Neural crest cell (in vitro differentiated cells): ENCODE results near the gene ECI1. TPM values are rescaled to one million over a fixed set of nuclear protein-coding genes. Genes with fewer than 3 reads are reported as not detected.
"Not testable (repeated sequence)": the region's sequence is repeated elsewhere in the genome, so short reads cannot be mapped to it uniquely, and the experiment has no call there.

Source experiments
- DNase-seq: peaks from one replicate; pipeline ENCODE4 v3.0.0; 2021; ENCODE audit warnings: low read depth, mixed read lengths, low spot score
- H3K27ac Mint-ChIP-seq: one replicate; pipeline ENCODE4 v1.8.0; 2021; ENCODE audit warnings: mild to moderate bottlenecking, mixed read lengths; ENCODE audit not compliant: unreplicated experiment
- H3K27me3 Mint-ChIP-seq: 2 replicates; pipeline ENCODE4 v1.8.0; 2021; ENCODE audit warnings: low read depth, mild to moderate bottlenecking, mixed read lengths
- H3K36me3 Mint-ChIP-seq: 2 replicates; pipeline ENCODE4 v1.8.0; 2021; ENCODE audit warnings: low read depth, mild to moderate bottlenecking, mixed read lengths
- H3K4me1 Mint-ChIP-seq: 2 replicates; pipeline ENCODE4 v1.8.0; 2021; ENCODE audit warnings: mixed read lengths
- H3K4me3 Mint-ChIP-seq: one replicate; pipeline ENCODE4 v1.8.0; 2021; ENCODE audit warnings: mild to moderate bottlenecking, mixed read lengths
- H3K9me3 Mint-ChIP-seq: 2 replicates; pipeline ENCODE4 v1.8.0; 2021; ENCODE audit warnings: mixed read lengths
- total RNA-seq: library from RNA; stranded (reverse); gene quantifications from 2 replicates; pipeline ENCODE4 v1.2.1, GENCODE V29; 2021
- TF ChIP-seq, protein P1 (sequence below): fragments of 200-600 bp; sonication (generic); conservative IDR thresholded peaks from 2 replicates; pipeline ENCODE4 v1.5.0; 2021; ENCODE audit warnings: antibody characterized with exemption, mild to moderate bottlenecking

The ECI1 gene
- total RNA-seq, 1 donor from 2014 or later = 79.2 TPM

DNA sequence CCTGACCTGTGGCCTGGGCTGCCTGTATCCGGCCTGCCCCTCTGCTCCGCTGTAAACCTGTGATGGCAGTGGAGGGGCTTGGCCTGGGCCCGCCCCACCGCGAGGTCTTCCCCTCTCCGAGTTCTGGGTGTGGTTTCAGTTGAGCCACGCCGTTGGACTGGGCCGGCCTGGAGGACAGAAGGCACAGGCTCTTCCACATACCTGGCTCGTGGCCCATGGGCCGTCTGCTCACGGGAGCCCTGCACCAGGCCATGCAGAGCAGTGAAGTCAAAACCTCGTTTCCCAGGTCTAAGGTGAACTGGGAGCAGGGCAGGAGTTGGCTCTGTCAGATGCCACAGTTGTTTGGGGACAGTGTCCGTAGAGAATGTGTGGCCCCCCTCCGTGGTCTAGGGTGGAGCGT, 22.1 kb upstream of the ECI1 start:
- peak overlapping the region; percentile 49 for H3K4me3 Mint-ChIP-seq
- H3K27ac Mint-ChIP-seq = no peak overlapping the region
- no peaks in the 10 kb centered on the region for H3K36me3 Mint-ChIP-seq
- peaks cover 8% of the 10 kb centered on the region for H3K4me1 Mint-ChIP-seq
- no peak for DNase-seq
- H3K9me3 Mint-ChIP-seq = no peaks in the 10 kb centered on the region
- TF ChIP-seq, protein P1, sequence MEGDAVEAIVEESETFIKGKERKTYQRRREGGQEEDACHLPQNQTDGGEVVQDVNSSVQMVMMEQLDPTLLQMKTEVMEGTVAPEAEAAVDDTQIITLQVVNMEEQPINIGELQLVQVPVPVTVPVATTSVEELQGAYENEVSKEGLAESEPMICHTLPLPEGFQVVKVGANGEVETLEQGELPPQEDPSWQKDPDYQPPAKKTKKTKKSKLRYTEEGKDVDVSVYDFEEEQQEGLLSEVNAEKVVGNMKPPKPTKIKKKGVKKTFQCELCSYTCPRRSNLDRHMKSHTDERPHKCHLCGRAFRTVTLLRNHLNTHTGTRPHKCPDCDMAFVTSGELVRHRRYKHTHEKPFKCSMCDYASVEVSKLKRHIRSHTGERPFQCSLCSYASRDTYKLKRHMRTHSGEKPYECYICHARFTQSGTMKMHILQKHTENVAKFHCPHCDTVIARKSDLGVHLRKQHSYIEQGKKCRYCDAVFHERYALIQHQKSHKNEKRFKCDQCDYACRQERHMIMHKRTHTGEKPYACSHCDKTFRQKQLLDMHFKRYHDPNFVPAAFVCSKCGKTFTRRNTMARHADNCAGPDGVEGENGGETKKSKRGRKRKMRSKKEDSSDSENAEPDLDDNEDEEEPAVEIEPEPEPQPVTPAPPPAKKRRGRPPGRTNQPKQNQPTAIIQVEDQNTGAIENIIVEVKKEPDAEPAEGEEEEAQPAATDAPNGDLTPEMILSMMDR = no peak
- H3K27me3 Mint-ChIP-seq = no peaks in the 10 kb centered on the region

DNA sequence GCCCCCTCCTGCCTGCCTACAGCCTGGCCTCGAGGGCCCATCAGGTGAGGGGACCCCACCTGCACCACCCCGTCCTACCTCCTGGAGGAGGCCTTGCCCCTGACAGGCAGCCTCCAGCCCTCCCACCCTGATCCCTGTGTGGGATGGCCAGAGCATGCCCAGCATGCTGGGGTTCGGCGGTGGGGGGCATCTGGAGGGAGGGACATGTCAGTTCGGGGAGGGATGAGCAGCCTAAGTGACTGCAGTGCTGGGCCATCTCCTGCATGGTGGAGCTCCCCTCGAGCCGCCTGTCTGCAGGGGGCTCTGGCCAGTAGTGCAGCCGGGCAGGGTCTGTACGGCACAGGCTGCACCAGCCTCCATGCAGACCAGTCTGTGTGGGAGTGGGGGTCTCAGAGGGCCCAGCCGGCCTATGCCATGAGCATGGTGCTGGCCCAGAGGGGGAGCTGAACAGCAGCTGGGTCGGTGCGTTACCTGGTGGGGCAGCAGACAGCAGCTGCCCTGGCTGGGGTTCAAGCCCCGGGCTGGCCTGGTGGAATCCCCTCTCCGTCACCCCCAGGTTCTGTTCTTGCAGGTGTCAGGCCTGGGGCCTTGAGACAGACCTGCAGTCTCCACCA, 20.6 kb upstream of the ECI1 start:
- Mint-ChIP-seq H3K27me3 (no peaks in the 10 kb centered on the region), H3K27ac (no peak overlapping the region), H3K4me3 (no peak overlapping the region), H3K36me3 (no peaks in the 10 kb centered on the region), H3K9me3 (no peaks in the 10 kb centered on the region), H3K4me1 (peaks cover 9% of the 10 kb centered on the region)
- DNase-seq = no peak
- TF ChIP-seq, protein P1 = no peak

DNA sequence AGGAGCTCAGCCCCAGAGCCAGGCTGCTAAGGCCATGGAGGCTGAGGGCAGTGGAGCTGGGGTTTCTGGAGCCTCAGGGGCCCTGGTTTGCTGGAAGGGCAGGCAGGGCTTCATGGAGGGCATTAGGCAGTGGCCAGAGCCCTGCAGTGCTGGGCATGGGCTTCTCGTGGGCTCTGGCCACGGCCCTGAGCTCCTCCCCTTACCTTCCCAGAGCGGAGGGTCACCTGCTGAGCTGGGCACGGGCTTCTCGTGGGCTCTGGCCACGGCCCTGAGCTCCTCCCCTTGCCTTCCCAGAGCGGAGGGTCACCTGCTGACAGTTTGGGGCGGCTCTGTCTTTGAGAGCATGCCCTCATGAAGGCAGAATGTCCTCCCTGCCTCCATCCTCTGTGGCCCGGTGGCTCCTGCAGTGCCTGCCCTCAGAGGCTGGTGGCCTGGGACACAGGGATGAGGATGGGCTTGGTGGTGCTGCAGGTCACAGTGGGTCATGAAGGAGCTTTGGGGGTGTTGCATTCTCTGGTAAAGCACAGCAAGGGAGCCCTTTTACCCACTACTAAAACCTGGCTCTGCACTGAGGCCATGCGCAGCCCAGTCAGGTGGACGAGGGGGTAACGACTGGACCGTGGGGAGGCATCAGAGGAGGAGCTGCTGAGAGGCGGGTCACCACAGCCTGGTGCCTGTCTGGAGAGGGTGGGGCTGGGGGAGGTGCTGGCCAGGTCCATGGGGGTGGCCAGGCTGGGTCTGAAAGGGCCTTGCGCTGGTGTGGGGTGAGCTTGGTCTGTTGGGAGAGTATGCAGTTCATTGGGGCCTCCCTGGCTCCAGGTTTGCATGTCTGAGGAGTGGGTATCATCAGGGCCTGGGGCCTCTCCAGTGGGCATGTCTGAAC, 19.4 kb upstream of the ECI1 start:
- no peaks in the 10 kb centered on the region for H3K9me3 Mint-ChIP-seq
- no peak overlapping the region for H3K27ac Mint-ChIP-seq
- no peak for DNase-seq
- peaks cover 20% of the 10 kb centered on the region for H3K4me1 Mint-ChIP-seq
- H3K36me3 Mint-ChIP-seq = no peaks in the 10 kb centered on the region
- TF ChIP-seq, protein P1 = no peak
- H3K4me3 Mint-ChIP-seq = peak overlapping the region; percentile 98
- no peaks in the 10 kb centered on the region for H3K27me3 Mint-ChIP-seq

DNA sequence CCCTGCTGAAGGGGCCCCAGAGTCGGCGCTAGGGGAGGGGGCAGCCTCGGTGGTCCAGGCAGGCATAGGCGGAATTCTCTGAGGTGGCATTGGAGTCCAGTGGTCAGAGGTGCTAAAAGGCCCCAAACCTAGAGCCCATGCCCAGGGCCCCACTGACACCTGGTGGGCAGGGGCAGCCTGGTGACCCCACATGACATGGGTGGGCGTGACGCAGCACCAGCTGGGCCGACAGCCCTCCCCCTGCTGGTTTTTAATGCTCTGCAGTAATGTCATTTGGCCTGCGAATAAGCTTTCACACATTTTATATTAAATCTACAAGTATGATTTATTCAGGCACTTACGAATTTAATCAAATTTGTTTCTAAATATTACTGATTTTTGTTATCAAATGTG, 18.7 kb upstream of the ECI1 start:
- Mint-ChIP-seq H3K4me1 (peaks cover 24% of the 10 kb centered on the region), H3K36me3 (peaks cover under 1% of the 10 kb centered on the region), H3K27ac (no peak overlapping the region), H3K4me3 (peak overlapping the region; percentile 98), H3K27me3 (no peaks in the 10 kb centered on the region), H3K9me3 (no peaks in the 10 kb centered on the region)
- TF ChIP-seq, protein P1 = no peak
- DNase-seq = no peak

DNA sequence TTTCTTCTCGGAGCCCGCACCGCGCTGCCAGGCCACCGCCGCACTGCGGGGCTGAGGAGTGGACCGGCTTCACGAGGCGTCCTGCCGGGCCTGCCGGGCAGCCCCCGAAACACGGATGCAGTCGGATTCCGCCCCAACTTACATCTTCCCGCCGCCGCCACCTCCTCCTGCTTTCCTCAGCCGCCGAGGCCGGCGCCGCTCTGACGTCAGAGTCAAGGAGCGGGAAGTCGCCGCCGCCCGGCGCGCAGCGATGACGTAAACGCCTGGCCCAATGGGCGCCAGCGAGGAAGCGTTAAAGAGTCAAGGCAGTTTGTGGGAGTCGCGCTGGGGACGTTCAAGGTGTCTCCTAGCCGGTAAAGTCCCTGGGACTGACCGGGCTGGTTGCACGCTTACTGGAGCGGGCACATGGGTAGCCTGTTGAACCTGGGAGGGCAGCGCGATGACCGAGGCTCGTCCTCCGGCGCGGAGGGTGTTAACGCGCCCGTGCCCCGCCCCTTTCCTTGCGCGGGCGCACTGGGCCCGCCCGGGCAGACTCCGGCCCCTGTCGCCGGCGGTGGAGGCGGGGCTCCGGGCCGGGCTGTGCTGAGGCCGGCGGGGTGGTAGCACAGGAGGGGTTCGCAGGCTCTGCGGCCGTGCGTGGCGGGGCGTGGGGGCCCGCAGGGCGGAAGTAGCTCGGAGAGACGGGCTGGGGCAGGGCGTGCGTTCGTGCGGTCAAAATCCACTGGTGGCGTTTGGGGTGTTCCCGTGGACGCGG, 16.7 kb upstream of the ECI1 start, which contains the start of gene RNPS1:
RNPS1 (minus strand) TSS at position 214 of the 754 bp plus-strand sequence. CDS start 3,483 bp downstream, outside the sequence.
- H3K9me3 Mint-ChIP-seq = no peaks in the 10 kb centered on the region
- H3K36me3 Mint-ChIP-seq = peaks cover 5% of the 10 kb centered on the region
- H3K27me3 Mint-ChIP-seq = no peaks in the 10 kb centered on the region
- TF ChIP-seq, protein P1 = no peak
- DNase-seq = peak; percentile 93
- H3K4me3 Mint-ChIP-seq = peak within 1 kb of the TSS; percentile 98
- H3K27ac Mint-ChIP-seq = peak within 1 kb of the TSS; percentile 100
- H3K4me1 Mint-ChIP-seq = peaks cover 32% of the 10 kb centered on the region

DNA sequence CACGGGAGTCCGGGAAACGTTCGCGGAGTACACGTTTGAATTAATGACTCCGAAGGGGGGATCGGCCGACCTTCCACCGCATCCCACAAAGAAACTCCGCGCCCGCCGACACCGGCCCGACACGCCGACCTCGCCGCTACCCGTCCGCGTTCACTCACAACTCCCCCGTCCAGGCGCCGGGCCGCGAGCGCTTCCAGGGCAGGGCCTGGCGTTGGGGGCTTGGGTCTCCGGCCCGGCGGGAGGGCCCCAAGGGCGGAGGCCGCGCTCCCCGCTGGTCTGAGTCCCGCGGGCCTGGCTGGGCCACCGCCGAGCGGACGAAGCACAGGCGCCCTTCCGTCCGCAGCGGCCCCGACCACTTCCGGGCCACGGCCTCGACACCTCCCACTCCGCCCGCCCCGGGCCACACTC, 16.1 kb upstream of the ECI1 start:
- H3K9me3 Mint-ChIP-seq, H3K36me3 Mint-ChIP-seq, DNase-seq, H3K27me3 Mint-ChIP-seq: not testable (repeated sequence)
- peak overlapping the region; percentile 98 for H3K4me3 Mint-ChIP-seq
- peak overlapping the region; percentile 100 for H3K27ac Mint-ChIP-seq
- H3K4me1 Mint-ChIP-seq = peaks cover 32% of the 10 kb centered on the region

DNA sequence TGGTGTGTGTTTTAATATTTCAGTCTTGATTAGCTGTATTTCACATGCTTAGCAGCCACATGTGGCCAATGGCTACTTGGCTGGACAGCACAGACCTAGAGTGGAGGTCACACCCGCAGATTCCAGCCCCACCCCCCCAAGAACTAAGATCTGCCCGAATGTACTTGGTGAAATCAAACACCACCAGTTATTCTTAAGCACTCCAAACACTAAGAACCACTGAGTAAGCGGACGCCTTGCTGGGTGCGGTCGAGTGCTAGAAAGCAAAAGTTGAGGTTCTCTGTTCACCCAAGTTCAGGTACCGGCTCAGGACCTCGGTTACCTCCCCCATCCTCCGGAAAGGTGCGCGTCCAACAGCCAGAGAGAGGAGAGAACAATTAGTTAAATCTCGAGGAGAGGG, 15.5 kb upstream of the ECI1 start:
- Mint-ChIP-seq H3K4me3 (peak overlapping the region; percentile 93), H3K4me1 (peaks cover 32% of the 10 kb centered on the region), H3K27ac (peak overlapping the region; percentile 89), H3K36me3 (peaks cover 15% of the 10 kb centered on the region)
- H3K9me3 Mint-ChIP-seq, H3K27me3 Mint-ChIP-seq, DNase-seq: not testable (repeated sequence)

DNA sequence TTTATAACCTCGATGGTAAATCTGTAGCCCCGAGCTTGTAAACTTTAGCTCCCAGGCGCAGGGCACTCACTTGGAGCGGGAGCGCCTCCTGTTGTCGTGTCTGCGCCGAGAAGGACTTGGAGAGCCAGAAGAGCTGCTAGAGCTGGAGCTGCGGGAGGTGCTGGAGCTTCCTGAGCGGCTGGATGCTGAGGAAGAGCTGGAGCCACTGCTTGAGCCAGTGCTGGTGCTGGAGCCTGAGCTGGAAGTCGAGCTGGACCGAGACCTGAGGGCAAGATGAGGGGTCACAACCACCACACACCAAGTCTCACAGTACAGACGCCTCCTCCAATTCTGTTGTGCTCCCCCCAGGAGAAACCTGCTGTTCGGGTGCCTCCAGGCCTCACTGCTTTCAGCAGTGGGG, 11.6 kb upstream of the ECI1 start:
- DNase-seq, H3K9me3 Mint-ChIP-seq, H3K27me3 Mint-ChIP-seq, H3K27ac Mint-ChIP-seq: not testable (repeated sequence)
- peak overlapping the region; percentile 47 for H3K4me3 Mint-ChIP-seq
- peaks cover 20% of the 10 kb centered on the region for H3K36me3 Mint-ChIP-seq
- H3K4me1 Mint-ChIP-seq = peaks cover 24% of the 10 kb centered on the region
